Sigmoid colon (tissue), 7 donors: ENCODE data around the gene FAM120B. TPM values are rescaled to one million over a fixed set of nuclear protein-coding genes. Genes with fewer than 3 reads are reported as not detected.

Experiments
- DNase-seq: peaks from one replicate; pipeline ENCODE4 v3.0.0-alpha.2; 2019
- H3K27ac ChIP-seq, 4 donors: fragments of 200-600 bp; sonication (generic); one replicate each; pipeline ENCODE4 v1.5.1; 2016 to 2019; ENCODE audit warnings: mild to moderate bottlenecking in 1 of 4
- H3K27me3 ChIP-seq, 3 donors: fragments of 200-600 bp; sonication (generic); one replicate each; pipeline ENCODE4 v1.5.1; 2019; ENCODE audit warnings: mild to moderate bottlenecking in 1 of 3
- H3K36me3 ChIP-seq, 4 donors: fragments of 200-600 bp; sonication (generic); one replicate each; pipeline ENCODE4 v1.5.1; 2016 to 2019
- H3K4me1 ChIP-seq, 4 donors: fragments of 200-600 bp; sonication (generic); one replicate each; pipeline ENCODE4 v1.5.1; 2017 to 2019
- H3K4me3 ChIP-seq, 4 donors: fragments of 200-600 bp; sonication (generic); one replicate each; pipeline ENCODE4 v1.5.1; 2017 to 2019; ENCODE audit warnings: mild to moderate bottlenecking in 2 of 4, moderate library complexity in 1 of 4
- H3K9me3 ChIP-seq, 4 donors: fragments of 200-600 bp in 3 of 4; sonication (generic) in 3 of 4; one replicate each; pipeline versions ENCODE4 v1.5.1 to v1.6.1; 2013 to 2019
- CTCF ChIP-seq, 4 experiments: fragments of 450-650 bp in 3 of 4; fragments of 200-600 bp in 1 of 4; IDR thresholded peaks; one replicate each; pipeline ENCODE4 v1.5.1; 2016 to 2019; ENCODE audit warnings: antibody characterized with exemption in 4 of 4, mild to moderate bottlenecking in 3 of 4, moderate library complexity in 2 of 4
- EP300 ChIP-seq, 4 donors: sonication (generic); formaldehyde crosslinking; IDR thresholded peaks; one replicate each; pipeline ENCODE4 v1.6.1; 2017; ENCODE audit warnings: antibody characterized with exemption in 4 of 4
- POLR2A ChIP-seq, 2 donors: fragments of 450-650 bp; IDR thresholded peaks; one replicate each; pipeline ENCODE4 v1.6.1; 2016; ENCODE audit warnings: antibody characterized with exemption in 2 of 2, mild to moderate bottlenecking in 2 of 2, moderate library complexity in 2 of 2
- POLR2AphosphoS5 ChIP-seq, 4 donors: sonication (generic); formaldehyde crosslinking; IDR thresholded peaks; one replicate each; pipeline ENCODE4 v1.6.1; 2017; ENCODE audit warnings: antibody characterized with exemption in 4 of 4
- WGBS, 2 donors: extraction: QIAGEN DNeasy Blood & Tissue Kit; methylation state at CpG; one replicate each; pipeline ENCODE4 v1.1.7; 2013; 5-methylcytosine and 5-hydroxymethylcytosine counted together
- intact Hi-C: fragments of 100-400 bp; cut with DNase I; formaldehyde crosslinking; loops from one replicate; pipeline ENCODE4 v1.15.1; 2023
- polyA plus RNA-seq, 3 donors: library from polyadenylated mRNA; stranded (reverse); fragments of 200-250 nt; gene quantifications; one replicate each; pipeline ENCODE4 v1.2.3, GENCODE V29; 2013
- total RNA-seq, 4 donors: library from RNA; depleted of rRNA; stranded (reverse); fragments of >200 nt; gene quantifications; one replicate each; pipeline ENCODE4 v1.1.0, GENCODE V29; 2016
- donor health status: healthy with polysubstance abuse.
- donor health status: Bipolar disorder and iron deficiency.
- donor health status: healthy.

FAM120B gene
- total and polyA plus RNA-seq, 7 donors, result 5.5 to 55.0 (median 29.6) TPM

GRCh38 chr6:170276369-170277057 lies 30.0 kb upstream of the FAM120B start:
- no peak overlapping the region for H3K4me3 ChIP-seq

GRCh38 chr6:170277893-170278742 lies 28.4 kb upstream of the FAM120B start:
- no peaks in the 10 kb centered on the region for H3K4me1 ChIP-seq
- intact Hi-C loops, result no loop called here
- peaks cover 0 to 3% (median 0%) of the 10 kb centered on the region in 3 donors for H3K27me3 ChIP-seq
- H3K4me3 ChIP-seq, result no peak overlapping the region
- peak; percentile 12 for DNase-seq
- peaks cover 0 to 5% (median 0%) of the 10 kb centered on the region in 4 donors for H3K36me3 ChIP-seq
- WGBS, 2 donors, result 70 to 94% methylated on average over 8 of the region's 8 CpGs
- TF ChIP-seq EP300 (IDR thresholded peaks at IDR 0.05) (no peak), POLR2AphosphoS5 (IDR thresholded peaks at IDR 0.05) (no peak), POLR2A (IDR thresholded peaks at IDR 0.05) (no peak), CTCF (IDR thresholded peaks at IDR 0.05) (no peak)
- no peak overlapping the region for H3K27ac ChIP-seq
- no peaks in the 10 kb centered on the region for H3K9me3 ChIP-seq

More at GRCh38 chr6:170276369-170277057, 30.0 kb upstream of the FAM120B start:
- intact Hi-C loops, result no loop called here
- no peaks in the 10 kb centered on the region for H3K36me3 ChIP-seq
- TF ChIP-seq POLR2AphosphoS5 (IDR thresholded peaks at IDR 0.05), result peak in 3 of 4 donors; percentile 15 to 45 (median 45)
- no peak for TF ChIP-seq CTCF (IDR thresholded peaks at IDR 0.05)
- TF ChIP-seq POLR2A (IDR thresholded peaks at IDR 0.05), result no peak
- H3K9me3 ChIP-seq, result no peaks in the 10 kb centered on the region
- peak; percentile 89 for DNase-seq
- H3K27me3 ChIP-seq, result no peaks in the 10 kb centered on the region
- H3K4me1 ChIP-seq, result no peaks in the 10 kb centered on the region
- peak overlapping the region; percentile 34 to 67 (median 48) for H3K27ac ChIP-seq
- 82% methylated on average over 29 of the region's 29 CpGs for WGBS, 2 donors

- no peak for TF ChIP-seq POLR2A (IDR thresholded peaks at IDR 0.05)
- TF ChIP-seq CTCF (IDR thresholded peaks at IDR 0.05), result no peak
- no peak for TF ChIP-seq EP300 (IDR thresholded peaks at IDR 0.05)
- TF ChIP-seq POLR2AphosphoS5 (IDR thresholded peaks at IDR 0.05), result no peak
- Histone ChIP-seq H3K27me3 (peaks cover 0 to 3% (median 0%) of the 10 kb centered on the region in 3 donors), H3K36me3 (peaks cover 0 to 10% (median 0%) of the 10 kb centered on the region in 4 donors), H3K4me1 (no peaks in the 10 kb centered on the region), H3K27ac (no peak overlapping the region), H3K9me3 (no peaks in the 10 kb centered on the region), H3K4me3 (no peak overlapping the region)
- peak; percentile 13 for DNase-seq
- intact Hi-C loops, result no loop called here
- 50 to 83% methylated on average over 9 of the region's 9 CpGs for WGBS, 2 donors
Observed at GRCh38 chr6:170278743-170279094, 27.8 kb upstream of the FAM120B start.

GRCh38 chr6:170279426-170279825 lies 27.1 kb upstream of the FAM120B start:
- 86 to 90% methylated on average over 8 of the region's 8 CpGs for WGBS, 2 donors
- Histone ChIP-seq H3K4me3 (no peak overlapping the region), H3K27ac (no peak overlapping the region), H3K4me1 (no peaks in the 10 kb centered on the region), H3K27me3 (peaks cover 0 to 3% (median 0%) of the 10 kb centered on the region in 3 donors), H3K36me3 (peaks cover 0 to 11% (median 0%) of the 10 kb centered on the region in 4 donors), H3K9me3 (no peaks in the 10 kb centered on the region)
- intact Hi-C loops, result no loop called here
- TF ChIP-seq EP300 (IDR thresholded peaks at IDR 0.05), result no peak
- no peak for TF ChIP-seq POLR2AphosphoS5 (IDR thresholded peaks at IDR 0.05)
- no peak for TF ChIP-seq POLR2A (IDR thresholded peaks at IDR 0.05)
- TF ChIP-seq CTCF (IDR thresholded peaks at IDR 0.05), result no peak
- peak; percentile 10 for DNase-seq
